HG02763 (cell line): ENCODE results near the gene GNAT2.

ENCODE experiments used
- ATAC-seq: cut with Tn5 transposase; IDR thresholded peaks from one replicate; pipeline ENCODE4 v1.9.1; 2021; ENCODE audit warnings: mild to moderate bottlenecking, moderate library complexity; ENCODE audit not compliant: unreplicated experiment

Gene GNAT2

GRCh38 chr1:109613361-109614147 lies 5.9 kb downstream of the GNAT2 start:
- no peak for ATAC-seq

DNA sequence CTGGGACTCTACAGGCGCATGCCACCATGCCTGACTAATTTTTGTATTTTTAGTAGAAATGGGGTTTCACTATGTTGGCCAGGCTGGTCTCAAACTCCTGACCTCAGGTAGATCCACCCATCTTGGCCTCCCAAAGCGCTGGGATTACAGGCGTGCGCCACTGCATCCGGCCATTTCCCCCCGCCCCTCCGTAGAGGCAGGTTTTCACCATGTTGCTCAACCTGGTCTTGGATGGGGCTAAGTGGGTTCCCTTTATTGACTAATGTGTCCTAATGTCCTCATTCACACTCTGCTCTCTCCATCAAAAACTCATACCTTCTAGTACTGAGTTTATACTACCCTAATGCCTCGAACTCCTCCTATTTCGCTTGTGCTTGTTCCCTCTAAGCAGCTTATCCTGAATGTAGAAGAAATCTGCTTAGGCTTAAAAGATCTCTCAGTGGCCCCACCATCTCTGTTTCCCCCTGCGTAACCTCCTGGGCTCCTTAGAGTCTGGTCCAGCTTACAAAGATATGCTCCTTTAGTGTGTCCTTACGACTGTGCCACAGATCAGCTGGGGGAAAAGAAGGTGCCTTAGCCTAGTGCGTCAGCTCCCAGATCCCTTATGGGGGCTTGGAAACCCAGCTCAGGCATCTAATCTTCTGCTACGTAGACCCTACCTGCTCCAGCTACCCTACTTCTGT lies 8.0 kb downstream of the GNAT2 start:
- ATAC-seq = no peak

DNA sequence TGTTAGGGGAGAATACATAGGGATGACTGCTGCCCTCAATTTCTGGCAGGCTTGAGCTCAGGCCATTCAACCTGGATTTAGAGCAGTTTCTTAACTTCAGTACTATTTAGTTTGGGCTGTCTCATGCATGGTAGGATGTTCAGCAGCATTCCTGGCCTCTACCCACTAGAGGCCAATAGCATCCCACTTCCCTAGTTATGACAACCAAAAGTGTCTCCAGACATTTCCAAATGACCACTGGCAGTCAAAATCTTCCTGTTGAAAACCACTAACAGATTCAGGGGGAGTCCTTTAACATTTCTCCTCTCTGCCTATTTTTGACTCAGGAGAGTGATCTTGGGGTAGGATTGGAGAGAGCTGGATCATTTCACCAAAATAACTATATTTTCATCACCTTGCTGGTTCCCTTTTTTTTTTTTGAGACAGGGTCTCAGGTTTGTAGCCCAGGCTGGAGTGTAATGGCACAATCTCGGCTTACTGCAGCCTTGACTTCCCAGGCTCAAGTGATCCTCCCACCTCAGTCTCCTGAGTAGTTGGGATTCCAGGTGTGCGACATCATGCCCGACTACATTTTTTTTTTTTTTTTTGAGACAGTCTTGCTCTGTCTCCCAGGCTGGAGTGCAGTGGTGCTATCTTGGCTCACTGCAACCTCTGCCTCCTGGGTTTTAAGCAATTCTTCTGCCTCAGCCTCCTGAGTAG lies 8.7 kb downstream of the GNAT2 start:
- no peak for ATAC-seq

DNA sequence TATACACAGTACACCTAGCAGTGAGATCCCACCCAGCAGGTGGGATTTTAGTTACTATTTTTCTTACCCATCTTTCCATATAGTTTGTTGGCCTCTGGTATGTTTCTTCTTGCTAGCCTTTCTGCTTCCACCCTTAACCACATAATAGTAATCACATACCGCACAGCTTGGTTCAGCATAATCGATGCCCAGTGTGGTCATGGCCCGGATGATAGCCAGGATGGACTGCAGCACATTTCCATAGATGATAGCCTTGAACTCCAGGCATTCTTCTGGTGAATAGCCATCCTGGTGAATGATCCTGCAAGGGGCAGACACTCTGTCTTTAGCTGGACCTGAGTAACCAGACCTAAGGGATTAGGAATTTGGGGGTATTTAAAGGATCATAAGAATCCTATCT lies 9.5 kb downstream of the GNAT2 start:
- no peak for ATAC-seq

- no peak for ATAC-seq
Measured at GRCh38 chr1:109605381-109605780, 14.0 kb downstream of the GNAT2 start.

GRCh38 chr1:109603229-109603628 lies 16.2 kb downstream of the GNAT2 start:
- ATAC-seq = no peak

DNA sequence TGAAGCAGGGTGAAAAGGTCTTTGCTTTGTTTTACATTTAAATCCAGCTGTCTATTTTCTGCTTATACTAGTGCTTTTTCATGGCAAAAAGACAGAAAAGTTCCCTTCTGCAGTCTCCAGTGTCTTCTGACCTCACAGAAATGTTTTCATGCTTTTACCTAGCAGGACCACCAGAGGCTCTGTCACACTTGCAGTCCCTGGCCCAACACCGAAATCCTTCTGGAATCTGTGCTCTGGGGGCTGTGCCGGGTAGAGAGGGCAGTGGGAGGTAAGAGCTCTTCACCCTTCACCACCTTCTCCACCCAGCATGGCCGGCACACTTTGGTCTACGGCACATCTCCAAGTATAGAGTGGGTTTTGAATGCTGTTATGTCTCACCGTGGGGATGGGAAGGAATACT lies 20.8 kb downstream of the GNAT2 start:
- ATAC-seq = no peak

DNA sequence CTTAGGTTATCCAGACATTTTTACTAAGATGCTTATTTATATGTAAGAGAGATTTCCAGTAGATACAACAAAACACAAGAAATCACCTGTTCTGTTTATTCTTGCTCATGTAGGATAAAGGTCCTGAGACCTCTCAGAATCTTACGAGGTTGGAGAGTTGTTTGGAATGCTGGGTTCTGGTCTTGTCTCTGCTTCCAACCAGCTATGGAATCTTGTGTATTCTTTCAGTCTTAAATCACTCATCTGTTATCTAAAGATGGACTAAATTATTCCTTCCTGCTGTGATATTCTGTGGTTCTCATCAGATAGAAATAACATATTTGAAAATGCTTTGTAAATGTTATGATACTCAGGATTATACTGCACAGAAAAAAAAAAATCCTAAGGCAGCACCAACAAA lies 21.3 kb downstream of the GNAT2 start:
- no peak for ATAC-seq

DNA sequence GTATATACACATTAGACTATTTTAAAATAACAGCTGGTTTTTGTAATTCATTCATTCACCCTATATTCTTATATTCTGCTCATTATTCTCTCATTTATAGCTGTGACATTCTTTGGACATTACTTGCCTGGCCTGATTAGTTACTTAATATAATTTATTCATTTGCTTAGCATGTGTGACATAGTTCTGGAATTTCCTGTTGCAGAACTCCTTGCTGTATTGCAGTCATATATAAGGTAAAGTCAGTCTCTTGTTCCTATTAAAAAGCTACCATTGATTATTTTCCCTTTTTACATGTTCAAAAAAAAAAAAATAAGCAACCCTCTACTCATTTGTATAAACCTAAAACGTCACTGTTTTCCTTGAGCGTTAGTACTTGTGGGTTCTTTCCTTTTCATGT lies 23.9 kb downstream of the GNAT2 start:
- no peak for ATAC-seq

DNA sequence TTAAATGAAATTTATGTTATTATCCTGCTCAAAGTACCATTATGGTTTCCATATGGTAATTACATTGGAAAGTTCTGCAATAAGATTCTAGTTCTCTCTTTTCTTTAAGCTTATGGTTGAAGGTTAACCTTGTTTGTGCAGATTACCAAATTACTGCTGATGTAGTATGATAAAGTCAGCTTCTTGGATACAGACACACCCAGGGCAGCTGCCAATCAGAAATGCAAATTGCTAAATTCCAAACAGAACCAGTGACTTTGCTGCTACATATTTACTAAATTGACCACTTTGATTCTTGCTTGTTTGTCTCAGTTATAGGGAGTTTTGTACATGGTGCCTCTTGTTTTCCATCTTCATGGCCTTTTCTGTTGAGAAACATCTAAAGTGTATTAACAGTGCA lies 26.5 kb downstream of the GNAT2 start:
- ATAC-seq = no peak

DNA sequence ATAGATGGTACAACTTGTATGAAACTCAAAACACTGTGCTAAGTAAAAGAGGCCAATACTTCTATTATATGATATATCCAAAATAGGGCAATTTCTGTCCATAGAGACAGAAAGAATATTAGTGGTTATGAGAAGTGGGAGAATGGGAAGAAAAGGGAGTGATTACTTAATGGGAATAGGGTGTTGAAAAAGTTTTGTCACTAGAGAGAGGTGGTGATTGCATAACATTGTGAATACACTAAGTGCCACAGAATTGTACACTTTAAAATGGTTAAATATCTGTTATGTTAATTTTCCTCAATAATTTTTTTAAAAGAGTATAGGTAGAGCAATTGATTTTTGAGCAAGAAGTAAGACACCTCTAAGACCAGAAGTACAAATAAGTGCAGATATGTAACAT lies 29.7 kb downstream of the GNAT2 start:
- no peak for ATAC-seq

- ATAC-seq = no peak
Measured at GRCh38 chr1:109589177-109589576, 30.2 kb downstream of the GNAT2 start.

GRCh38 chr1:109586055-109586454 lies 33.4 kb downstream of the GNAT2 start:
- no peak for ATAC-seq

- ATAC-seq = no peak
Measured at GRCh38 chr1:109584766-109585165, 34.6 kb downstream of the GNAT2 start.

DNA sequence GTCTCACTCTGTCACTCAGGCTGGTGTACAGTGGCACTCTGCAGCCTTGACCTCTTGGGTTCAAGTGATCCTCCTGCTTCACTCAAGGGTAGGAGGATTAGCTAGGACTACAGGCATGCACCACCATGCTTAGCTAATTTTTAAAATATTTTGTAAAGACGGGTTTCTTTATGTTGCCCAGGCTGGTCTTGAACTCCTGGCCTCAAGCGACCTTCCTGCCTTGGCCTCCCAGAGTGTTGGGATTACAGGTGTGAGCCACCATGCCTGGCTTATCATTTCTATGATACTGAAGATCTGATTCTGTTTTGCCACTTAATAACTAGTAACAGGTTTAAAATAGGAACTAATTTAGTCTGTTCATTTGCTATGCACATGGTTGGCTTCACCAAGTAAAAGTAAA lies 37.4 kb downstream of the GNAT2 start:
- no peak for ATAC-seq

DNA sequence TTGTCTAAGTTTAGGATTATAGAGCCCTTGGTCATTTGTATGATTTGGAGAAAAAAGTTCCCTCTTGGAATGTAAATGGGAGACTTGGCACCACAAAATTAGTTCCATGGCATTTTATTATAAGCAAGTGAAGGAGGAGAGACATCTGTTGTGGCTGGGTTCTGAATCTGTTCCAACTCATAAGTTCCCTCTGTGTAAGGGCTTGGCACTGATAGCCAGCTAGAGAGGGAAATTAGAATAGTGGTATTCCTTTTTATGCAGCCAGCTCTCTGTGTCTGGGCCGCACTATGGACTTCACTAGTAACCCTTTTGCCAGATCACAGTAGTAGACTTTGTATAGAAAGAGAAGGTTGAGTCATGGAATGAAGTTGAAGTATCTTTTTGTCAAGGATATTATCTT lies 39.9 kb downstream of the GNAT2 start:
- no peak for ATAC-seq

- ATAC-seq = no peak
Measured at GRCh38 chr1:109578947-109579443, 40.4 kb downstream of the GNAT2 start.

- no peak for ATAC-seq
Measured at GRCh38 chr1:109573785-109574184, 45.6 kb downstream of the GNAT2 start.

DNA sequence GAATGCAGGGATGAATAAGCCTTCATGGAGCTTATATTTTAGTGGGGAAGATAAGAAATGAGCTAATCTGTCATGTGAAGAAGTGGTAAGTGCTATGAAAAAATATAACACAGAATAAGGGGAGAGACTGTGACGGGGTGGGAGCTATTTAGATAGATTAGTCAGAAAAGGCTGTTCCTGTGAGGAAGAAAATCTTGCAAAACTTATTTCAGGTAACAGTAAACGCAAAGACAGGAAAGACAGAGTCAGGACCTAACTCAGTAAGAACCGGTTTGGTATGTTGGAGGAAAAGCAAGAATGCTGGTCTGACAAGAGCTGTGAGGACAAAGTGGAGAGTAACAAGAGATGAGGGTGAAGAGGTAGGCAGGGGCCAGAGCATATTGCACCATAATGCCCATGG lies 49.0 kb downstream of the GNAT2 start:
- no peak for ATAC-seq

GRCh38 chr1:109569323-109569722 lies 50.1 kb downstream of the GNAT2 start:
- no peak for ATAC-seq

GRCh38 chr1:109567877-109568672 lies 51.3 kb downstream of the GNAT2 start:
- ATAC-seq = no peak
